HG03469 (cell line): ENCODE measurements around the gene PHC3.

ENCODE experiments used
- ATAC-seq: cut with Tn5 transposase; IDR thresholded peaks from one replicate; pipeline ENCODE4 v1.9.1; 2021; ENCODE audit warnings: mild to moderate bottlenecking, moderate library complexity, moderate number of reproducible peaks; ENCODE audit not compliant: unreplicated experiment

PHC3 gene

DNA sequence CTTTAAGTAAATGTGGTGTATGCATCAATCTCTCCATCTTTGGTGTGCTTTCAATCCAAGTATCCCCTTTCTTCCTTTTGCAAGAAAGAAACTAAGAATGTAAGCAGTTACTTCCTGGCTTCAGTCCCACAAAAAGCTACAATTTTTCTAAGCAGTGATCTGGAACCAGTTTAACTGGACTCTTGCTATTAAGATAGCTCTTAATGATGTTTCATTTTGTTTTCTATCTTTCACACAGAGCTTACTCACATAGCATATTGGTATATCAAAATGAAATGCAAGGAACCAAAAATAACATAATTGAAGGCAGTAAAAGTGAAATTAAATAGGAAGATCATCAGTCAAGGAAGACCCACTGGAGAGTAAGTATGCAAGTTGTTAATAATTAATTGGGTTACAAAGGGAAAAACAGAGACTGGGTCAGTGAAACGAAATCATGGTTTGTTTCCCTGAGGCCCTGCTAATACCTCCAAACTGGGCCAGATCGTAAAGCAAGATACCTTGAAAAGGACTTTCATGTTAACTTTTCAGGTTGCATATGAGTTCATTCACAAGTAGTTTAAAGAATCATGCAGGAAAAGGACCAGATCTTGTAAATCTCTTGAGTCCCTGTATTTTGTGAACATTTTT is 101.9 kb downstream of the PHC3 start:
- no peak for ATAC-seq

DNA sequence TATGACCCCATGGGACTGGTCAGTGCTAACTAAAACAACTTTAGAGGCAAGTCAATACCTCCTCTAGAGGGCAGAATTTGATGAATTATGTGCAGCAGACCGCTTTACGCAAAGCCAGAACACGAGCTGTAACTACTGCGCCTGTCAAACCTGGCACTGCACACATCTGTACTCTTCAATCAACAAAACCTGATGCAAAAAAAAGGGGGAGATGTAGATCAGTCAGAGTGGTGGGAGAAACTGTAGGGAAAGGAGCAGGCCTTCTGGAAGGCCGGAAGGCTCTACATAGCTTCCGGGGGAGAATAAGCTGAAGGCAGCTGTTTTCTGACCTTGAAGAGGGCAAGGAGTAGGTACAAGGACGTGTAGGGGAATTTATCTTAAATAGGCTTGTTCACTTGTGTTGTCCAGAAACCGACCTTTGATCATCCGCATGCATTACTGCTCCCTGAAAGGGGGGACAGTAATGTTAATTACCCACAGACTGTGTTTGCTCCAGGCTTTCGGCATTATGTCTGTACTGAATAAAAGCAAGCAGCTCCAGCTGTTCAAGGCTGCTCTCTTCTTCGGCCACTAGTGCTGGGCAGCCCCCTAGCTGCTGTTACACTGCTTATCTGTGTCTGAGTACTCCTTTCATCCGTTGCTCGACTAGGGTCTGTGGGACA is 102.8 kb downstream of the PHC3 start:
- ATAC-seq: no peak

GRCh38 chr3:170077361-170077760 is 104.2 kb downstream of the PHC3 start:
- no peak for ATAC-seq

DNA sequence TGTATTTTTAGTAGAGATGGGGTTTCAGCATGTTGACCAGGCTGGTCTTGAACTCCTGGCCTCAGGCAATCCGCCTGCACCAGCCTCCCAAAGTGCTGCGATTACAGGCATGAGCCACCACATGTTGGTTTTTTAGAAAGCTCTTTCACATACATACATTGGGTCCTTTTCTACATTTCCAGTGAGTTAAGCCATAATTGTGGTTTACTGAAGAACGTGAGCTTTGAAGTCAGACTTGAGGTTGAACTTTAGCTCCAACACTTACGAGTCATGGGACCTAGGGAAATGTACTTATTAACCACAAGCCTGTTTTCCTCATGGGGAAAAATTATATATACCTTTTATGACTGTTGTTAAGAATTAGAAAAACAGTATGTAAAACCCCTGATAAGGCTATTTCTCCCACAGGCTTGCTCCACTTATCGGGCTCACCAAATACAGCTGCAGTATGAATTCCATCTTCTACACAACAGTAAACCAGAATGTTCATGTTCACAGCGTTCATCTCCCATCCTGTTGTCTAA is 104.8 kb downstream of the PHC3 start:
- ATAC-seq: no peak

DNA sequence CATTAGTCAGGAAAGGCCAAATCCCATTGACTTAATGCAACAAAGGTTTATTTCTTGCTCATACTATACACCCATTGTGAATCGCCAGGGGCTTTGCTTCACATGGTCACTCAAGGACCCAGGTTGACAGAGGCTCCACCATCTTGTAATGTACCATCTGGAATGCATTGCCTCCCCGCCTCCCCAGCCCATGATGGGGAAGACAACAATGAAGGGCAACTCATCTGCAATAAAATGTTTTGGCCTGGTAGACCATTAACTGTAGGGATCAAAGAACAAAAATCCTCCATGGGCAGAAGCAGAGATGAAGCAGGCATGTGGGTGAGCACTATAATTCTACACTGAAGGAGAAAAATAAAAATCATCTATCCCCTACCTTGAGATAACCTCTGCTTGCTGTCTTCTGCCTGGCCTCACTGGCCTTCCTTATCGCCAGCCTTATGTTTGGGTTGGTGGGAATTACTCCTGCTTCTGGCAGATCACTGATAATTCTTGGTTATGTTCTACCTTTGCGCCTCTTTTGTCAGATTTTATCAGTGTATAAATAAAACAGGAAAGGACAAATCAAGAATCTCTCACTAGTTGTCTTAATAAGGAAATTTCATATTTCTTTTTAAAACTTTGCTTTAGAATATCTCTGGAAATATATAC is 106.0 kb downstream of the PHC3 start:
- ATAC-seq: no peak

GRCh38 chr3:170064108-170064507 is 117.4 kb downstream of the PHC3 start:
- ATAC-seq: no peak

DNA sequence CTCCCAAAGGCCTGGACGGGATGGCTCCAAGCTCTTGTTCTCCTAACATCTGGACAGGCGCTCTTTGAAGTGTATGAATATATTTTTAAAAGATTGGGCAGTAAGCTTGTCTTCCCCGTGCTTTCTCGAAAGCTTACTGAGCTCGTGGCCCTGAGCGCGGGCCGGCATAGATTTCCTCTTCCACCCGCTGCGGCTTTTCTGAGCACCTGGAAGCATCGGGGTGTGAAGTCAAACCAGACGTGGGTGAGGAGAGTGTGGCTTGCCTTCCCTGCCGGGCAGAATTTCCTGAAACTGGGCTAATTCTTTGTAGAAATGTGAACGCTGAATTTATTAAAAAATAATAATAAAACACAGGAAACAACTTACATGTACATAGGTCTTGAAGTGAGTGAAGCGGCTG is 117.8 kb downstream of the PHC3 start:
- no peak for ATAC-seq

DNA sequence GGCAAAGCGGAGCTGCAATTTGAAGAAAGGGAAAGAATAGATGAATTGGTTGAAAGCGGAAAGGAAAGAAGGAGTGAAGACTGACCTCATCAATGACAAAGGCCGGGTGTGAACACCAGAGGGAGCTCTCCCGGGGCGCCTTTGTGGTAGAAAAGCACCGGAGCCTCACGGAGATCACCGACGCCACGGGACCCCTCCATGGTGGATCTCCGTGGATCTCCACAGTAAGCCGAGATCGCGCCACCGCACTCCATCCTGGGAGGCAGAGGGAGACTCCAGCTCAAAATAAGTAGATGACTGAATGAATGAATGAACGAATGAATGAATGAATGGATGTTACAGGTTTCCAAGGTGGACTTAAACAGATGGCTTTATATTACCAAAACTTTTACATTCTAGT is 118.8 kb downstream of the PHC3 start:
- ATAC-seq: no peak

DNA sequence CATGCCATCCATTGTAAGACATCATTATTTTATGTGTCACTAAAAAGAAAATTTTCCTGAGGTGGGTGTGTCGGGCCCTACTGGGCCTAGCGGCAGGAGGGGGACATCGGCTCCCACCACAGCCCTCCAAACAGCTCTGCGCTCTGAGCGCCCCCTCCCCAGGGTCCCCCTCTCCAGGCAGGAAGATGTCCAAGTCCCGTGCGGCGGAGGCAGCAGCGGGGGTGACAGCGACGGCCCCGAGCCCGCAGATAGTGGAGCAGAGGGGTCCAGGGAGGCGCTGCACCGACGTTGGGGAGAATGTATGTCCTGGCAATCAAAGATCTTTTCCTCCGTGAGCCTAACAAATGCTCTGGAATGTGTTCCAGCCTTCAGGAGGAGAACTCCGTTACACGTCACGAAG is 119.5 kb downstream of the PHC3 start:
- ATAC-seq: no peak

DNA sequence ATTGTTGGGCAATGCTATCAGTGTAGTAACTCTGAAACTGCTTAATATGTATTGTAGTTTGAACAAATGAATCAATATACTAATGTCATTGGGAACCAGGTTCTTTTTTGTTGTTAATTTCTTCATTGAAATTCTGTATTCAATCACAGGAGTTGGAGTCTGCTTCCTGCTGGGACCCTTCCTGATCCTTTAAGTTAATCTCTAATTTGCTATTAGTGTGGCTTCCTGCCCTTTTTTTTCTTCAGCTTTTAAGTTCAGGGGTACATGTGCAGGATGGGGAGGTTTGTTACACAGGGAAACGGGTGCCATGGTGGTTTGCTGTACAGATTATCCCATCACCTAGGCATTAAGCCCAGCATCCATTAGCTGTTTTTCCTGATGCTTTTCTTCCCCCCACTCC is 122.1 kb downstream of the PHC3 start:
- no peak for ATAC-seq

- ATAC-seq: no peak
These were observed 123.4 kb downstream of the PHC3 start for GRCh38 chr3:170058127-170058526.

DNA sequence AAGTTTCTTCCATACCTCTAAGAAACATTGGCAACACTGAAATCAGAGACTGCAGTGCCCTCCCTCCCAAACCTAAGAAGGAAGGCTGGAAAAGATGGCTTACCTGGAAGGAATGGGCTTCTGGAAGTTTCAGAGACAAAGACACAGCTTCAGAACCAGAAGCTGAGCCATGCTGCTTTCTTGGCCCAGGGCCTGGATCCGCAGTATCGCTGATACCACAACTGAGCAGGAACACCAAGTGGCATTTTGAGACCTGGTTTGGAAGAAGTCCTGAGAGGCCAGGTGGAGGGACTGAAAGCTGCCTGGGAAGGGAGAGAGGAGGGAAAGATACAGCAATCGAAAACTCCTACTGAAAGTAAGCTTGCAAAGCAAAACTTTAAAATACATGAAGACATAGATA is 124.0 kb downstream of the PHC3 start:
- ATAC-seq: no peak

DNA sequence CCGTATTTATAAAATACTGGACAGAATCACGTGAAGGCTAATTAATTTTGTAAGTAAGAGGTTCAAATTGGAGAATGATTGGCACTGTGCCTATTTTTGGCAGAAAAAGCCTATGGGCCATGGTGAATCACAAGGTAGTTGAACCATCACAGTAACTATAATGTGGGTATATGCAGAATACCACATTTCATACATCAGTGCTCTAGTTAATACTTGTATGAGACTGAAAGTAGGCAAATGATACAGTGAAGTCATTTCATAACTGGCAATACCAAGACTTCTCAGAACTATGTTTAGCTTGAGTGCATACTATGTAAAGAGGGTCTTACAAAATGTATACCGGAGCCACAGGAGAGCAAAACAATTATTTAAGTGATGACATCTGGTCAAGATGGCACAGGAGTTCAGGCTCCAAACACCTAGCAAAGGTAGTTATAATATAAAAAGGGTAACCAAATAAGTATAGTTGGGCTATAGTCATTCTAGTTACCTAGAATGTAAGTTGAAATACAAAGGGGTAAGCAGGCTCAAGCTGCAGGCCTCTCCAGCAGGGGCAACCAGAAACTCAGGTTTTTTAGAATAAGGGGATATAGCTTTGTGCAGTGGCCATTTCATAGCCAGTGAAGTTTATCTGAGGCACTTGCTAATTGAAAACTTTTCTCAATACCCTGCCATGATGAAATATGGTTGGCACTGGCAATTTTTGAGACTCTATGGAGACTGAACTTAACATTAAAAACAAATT is 124.7 kb downstream of the PHC3 start:
- peak; percentile 91 for ATAC-seq

DNA sequence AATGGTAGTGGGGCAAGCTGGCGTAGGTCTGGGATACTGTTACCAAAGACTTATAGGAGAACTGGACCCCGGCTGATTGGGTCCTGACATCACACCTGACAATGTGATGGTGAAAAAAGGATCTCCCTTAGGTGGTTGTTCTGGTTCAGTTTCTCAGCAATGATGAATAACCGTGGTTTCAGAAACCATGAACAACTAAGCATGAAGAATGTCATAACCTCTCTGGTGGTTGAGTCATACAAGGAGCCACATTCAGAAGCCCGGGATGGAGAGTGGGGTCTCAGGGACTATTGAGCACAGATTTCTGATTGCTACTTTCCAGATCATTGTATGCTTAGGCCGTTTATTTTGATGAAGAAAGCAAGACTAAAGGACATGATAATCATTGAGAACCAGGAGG is 126.3 kb downstream of the PHC3 start:
- ATAC-seq: peak; percentile 53

DNA sequence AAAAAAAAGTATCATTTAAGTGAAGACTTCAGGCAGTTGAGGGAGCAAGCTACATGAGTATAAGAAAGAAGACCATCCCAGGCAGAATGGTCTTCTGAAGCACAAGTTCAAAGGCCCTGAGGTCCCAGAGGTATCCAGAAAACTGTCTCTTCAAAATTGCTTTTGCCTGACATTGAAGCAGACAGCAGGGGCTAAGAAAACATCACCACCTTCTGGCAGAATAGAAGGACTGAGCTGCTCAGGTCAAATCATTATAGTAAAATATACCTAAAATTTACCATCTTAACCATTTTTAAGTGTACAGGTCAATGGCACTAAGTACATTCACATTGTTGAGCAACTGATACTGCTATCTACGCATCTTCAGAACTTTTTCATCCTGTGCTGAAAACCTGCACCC is 127.3 kb downstream of the PHC3 start:
- ATAC-seq: no peak

DNA sequence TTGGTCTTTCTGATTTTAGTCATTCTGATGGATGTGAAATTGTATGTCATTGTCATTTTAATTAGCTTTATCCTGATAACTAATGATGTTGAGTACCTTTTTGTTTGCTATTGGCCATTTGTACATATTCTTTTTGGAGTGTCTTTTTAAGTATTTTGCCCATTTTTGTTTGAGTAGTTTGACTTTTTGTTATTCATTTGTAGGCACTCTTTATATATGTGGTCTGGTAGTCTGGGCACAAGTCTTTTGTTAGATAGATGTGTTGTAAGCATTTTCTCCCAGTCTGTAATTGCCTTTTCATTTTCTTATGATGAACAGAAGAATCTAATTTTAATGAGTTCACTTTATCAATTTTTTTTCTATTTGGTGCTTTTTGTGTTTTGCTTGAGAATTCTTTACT is 129.1 kb downstream of the PHC3 start:
- ATAC-seq: no peak

- ATAC-seq: no peak
These were observed 130.8 kb downstream of the PHC3 start for GRCh38 chr3:170050753-170051152.

DNA sequence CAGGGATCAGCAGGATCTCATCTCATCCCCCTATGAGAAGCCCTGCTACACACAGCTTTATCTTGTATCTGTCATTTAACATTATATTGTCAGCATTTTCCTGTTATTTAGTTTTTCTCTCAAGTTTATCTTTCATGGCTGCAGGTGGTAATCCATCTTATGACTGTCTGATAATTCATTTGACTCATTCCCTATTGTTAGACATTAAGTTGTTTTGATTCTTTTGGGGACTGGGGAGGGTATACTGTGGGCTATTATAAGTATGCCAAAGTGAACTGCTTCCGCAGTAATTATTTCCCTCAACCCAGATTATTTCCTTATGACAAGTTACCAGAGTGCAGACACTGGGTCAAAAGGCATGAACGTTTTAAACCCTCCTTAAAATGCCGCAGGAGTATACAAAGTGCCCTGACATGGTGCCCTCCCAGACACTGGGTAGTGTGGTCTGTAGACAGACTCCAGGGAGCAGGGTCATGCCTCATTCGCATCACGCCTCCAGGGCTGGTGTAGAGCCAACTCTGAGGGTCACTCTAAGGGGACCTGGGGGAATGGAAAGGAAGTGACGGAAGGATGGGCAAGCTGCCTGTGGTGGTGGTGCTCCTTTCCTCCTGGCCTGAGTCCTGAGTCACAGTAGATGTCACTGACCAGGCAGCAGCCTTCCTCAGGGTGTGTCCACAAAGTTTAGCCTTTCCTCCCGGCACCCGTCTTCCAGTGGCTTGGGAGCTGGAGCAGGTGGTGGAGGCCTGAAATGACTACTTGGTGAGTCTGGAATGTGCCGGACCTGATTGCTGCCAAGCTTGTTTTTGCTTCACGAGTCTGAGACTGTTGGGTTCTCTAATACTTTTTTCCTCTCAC is 132.2 kb downstream of the PHC3 start:
- no peak for ATAC-seq

- no peak for ATAC-seq
These were observed 134.5 kb downstream of the PHC3 start for GRCh38 chr3:170047133-170047404.

GRCh38 chr3:170046269-170047132 is 135.0 kb downstream of the PHC3 start:
- no peak for ATAC-seq
